ENCODE data around the gene PAPPA2. TPM values are rescaled to one million over a fixed set of nuclear protein-coding genes. Genes with fewer than 3 reads are reported as not detected.

Gene PAPPA2
- total RNA-seq, 3 donors from 2014 or later: 1.2 to 3.9 (median 2.6) TPM

DNA sequence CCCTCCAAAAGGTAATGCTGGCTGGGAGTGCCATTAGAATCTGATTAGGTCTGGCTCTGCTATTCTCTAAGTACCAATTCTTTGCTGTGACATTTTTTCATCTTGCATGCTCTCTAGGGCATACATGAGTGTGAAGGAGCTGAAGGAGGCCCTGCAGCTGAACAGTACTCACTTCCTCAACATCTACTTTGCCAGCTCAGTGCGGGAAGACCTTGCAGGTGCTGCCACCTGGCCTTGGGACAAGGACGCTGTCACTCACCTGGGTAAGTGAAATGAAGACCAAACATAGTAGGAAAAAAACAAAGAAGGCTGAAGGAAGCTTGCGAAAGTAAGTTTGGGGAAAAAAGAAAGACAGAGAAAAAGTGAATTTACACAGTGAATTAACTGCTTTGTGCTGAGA is 207.9 kb downstream of the PAPPA2 start:
- no peak overlapping the region for H3K4me3 ChIP-seq
- no peaks in the 10 kb centered on the region for H3K27me3 ChIP-seq
- H3K9me3 ChIP-seq: no peaks in the 10 kb centered on the region
- intact Hi-C loops (cut with DNase I; ENCODE audit: low total_unique reads): no loop called here
- H3K4me1 ChIP-seq: no peaks in the 10 kb centered on the region
- no peaks in the 10 kb centered on the region for H3K36me3 ChIP-seq
- DNase-seq (ENCODE audit: low spot score in 2 of 2): no peak
- no peak overlapping the region for H3K27ac ChIP-seq
- TF ChIP-seq, protein P1, sequence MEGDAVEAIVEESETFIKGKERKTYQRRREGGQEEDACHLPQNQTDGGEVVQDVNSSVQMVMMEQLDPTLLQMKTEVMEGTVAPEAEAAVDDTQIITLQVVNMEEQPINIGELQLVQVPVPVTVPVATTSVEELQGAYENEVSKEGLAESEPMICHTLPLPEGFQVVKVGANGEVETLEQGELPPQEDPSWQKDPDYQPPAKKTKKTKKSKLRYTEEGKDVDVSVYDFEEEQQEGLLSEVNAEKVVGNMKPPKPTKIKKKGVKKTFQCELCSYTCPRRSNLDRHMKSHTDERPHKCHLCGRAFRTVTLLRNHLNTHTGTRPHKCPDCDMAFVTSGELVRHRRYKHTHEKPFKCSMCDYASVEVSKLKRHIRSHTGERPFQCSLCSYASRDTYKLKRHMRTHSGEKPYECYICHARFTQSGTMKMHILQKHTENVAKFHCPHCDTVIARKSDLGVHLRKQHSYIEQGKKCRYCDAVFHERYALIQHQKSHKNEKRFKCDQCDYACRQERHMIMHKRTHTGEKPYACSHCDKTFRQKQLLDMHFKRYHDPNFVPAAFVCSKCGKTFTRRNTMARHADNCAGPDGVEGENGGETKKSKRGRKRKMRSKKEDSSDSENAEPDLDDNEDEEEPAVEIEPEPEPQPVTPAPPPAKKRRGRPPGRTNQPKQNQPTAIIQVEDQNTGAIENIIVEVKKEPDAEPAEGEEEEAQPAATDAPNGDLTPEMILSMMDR (IDR thresholded peaks at IDR 0.05): no peak
- TF ChIP-seq POLR2AphosphoS5 (IDR thresholded peaks at IDR 0.05): no peak
- no peak for TF ChIP-seq POLR2A (IDR thresholded peaks at IDR 0.05)

DNA sequence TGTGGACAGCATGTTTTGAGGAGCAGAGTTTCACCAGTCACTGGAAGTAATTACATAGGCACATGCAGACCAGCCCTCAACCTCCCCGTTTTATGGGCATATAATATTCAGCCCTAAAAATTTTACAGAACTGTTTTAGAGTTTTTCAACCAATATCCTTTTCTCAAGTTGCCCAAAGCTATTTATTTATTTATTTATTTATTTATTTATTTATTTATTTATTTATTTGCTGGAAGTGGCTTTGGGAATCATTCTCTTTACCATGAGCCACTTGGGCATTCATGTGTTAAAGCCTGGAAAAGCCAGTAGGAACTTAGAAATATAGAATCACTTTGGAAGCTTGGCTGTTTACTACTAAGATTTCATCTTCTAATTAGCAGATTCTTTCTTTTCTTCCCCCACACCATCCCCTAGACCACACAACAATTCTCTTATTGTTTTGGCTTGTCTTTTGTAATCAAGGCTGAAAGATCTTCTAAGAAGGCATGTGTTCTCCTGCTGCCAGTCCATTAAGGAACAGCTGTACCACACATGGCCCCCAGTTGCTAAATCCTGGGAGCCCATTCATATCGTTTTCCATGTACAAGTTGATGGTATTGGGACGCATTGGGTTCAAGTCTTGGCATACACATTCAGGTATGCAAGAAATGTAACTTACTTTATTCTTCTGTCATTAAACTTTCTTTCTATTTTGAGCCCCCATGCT is 220.0 kb downstream of the PAPPA2 start:
- H3K27me3 ChIP-seq: no peaks in the 10 kb centered on the region
- H3K36me3 ChIP-seq: no peaks in the 10 kb centered on the region
- H3K4me3 ChIP-seq: no peak overlapping the region
- intact Hi-C loops (cut with DNase I; ENCODE audit: low total_unique reads): no loop called here
- TF ChIP-seq POLR2A (IDR thresholded peaks at IDR 0.05) (no peak), POLR2AphosphoS5 (IDR thresholded peaks at IDR 0.05) (no peak)
- TF ChIP-seq, protein P1 (IDR thresholded peaks at IDR 0.05): no peak
- H3K4me1 ChIP-seq: no peaks in the 10 kb centered on the region
- DNase-seq (ENCODE audit: low spot score in 2 of 2): no peak
- no peaks in the 10 kb centered on the region for H3K9me3 ChIP-seq
- no peak overlapping the region for H3K27ac ChIP-seq

DNA sequence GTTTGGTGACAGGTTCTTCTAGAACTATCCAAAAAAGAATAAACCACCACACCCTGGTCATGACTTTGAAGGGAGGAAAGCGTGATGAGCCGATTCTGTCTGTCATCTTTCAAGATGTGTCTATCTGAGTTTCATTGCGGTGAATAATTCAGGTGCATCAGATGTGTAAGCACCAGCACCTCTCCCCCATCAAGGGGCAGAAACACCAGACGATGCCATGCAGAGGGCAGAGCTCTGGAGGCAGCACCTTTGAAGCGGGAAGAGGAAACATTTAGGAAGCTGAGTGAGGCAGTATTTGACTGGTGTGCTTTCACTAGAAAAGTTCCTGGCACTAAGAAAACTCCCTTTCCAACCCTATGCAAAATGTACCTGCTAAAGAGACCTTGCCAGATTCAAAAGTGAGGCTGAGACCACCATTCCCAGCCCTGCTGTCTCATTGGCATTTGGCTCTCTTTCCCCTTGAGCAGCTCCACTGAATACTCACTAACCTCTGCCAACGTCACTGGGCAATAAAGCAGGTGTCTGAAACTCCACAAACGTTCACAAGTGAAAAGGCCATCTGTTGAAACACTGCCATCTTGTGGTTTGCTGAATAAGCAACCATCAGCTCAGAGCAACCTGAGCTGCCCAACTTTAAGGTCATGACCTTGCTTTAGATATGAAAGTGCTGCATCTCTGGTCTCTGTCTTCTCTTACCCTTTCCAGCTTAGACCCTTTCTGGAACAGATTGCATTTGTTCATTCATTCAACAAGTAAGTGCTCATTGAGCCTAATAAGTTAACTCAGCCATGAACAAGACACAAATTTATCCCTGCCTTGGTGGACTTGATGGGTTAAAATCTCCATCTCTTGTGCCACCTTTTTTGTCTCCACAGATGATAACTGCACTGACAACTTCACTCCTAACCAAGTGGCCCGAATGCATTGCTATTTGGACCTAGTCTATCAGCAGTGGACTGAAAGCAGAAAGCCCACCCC is 228.6 kb downstream of the PAPPA2 start:
- Histone ChIP-seq H3K9me3 (no peaks in the 10 kb centered on the region), H3K27ac (no peak overlapping the region), H3K27me3 (no peaks in the 10 kb centered on the region), H3K4me1 (no peaks in the 10 kb centered on the region), H3K4me3 (no peak overlapping the region), H3K36me3 (no peaks in the 10 kb centered on the region)
- TF ChIP-seq POLR2A (IDR thresholded peaks at IDR 0.05): no peak
- TF ChIP-seq, protein P1 (IDR thresholded peaks at IDR 0.05): peak in 2 of 3 donors; percentile 37 to 48
- TF ChIP-seq POLR2AphosphoS5 (IDR thresholded peaks at IDR 0.05): no peak
- no peak for DNase-seq (ENCODE audit: low spot score in 2 of 2)
- intact Hi-C loops (cut with DNase I; ENCODE audit: low total_unique reads): no loop called here

DNA sequence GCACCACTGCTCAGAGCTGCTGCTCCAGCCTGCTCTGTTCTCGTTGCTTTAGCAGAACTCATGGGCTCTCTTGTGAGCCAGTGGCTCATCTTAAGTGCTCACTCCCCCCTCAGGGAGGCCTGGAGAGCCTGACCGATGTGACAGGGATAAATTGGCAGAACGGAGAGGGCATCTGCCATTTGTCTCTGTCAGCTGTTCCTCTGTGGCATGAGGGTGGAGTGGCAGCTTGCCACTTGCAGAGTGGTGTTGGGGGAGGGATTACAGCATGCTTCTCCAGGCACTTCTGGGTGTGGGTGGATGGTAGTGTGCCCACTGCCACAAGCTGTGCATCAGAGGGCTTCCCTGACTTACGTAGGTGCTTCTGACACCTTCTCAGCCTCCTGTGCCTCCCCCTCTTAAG is 229.5 kb downstream of the PAPPA2 start:
- no peak for DNase-seq (ENCODE audit: low spot score in 2 of 2)
- TF ChIP-seq POLR2A (IDR thresholded peaks at IDR 0.05): no peak
- TF ChIP-seq, protein P1 (IDR thresholded peaks at IDR 0.05): no peak
- TF ChIP-seq POLR2AphosphoS5 (IDR thresholded peaks at IDR 0.05): no peak
- H3K4me1 ChIP-seq: no peaks in the 10 kb centered on the region
- intact Hi-C loops (cut with DNase I; ENCODE audit: low total_unique reads): no loop called here
- H3K9me3 ChIP-seq: no peaks in the 10 kb centered on the region
- H3K27ac ChIP-seq: no peak overlapping the region
- no peak overlapping the region for H3K4me3 ChIP-seq
- no peaks in the 10 kb centered on the region for H3K36me3 ChIP-seq
- no peaks in the 10 kb centered on the region for H3K27me3 ChIP-seq

Measured in breast epithelium (tissue), 4 donors.